Measurements from ENCODE around the gene APH1B.

Gene APH1B

GRCh38 chr15:63254991-63255390 is 22.4 kb upstream of the APH1B start:
- no peak for DNase-seq

- peak; percentile 50 for DNase-seq
These were observed 21.9 kb upstream of the APH1B start for GRCh38 chr15:63255489-63255990.

GRCh38 chr15:63256433-63257274 is 20.8 kb upstream of the APH1B start:
- peak; percentile 28 for DNase-seq

GRCh38 chr15:63258658-63259057 is 18.7 kb upstream of the APH1B start:
- DNase-seq, result no peak

GRCh38 chr15:63260791-63261190 is 16.6 kb upstream of the APH1B start:
- DNase-seq, result no peak

GRCh38 chr15:63261311-63261710 is 16.1 kb upstream of the APH1B start:
- no peak for DNase-seq

- no peak for DNase-seq
These were observed 13.9 kb upstream of the APH1B start for GRCh38 chr15:63263519-63263918.

- peak; percentile 93 for DNase-seq
These were observed 12.6 kb upstream of the APH1B start for GRCh38 chr15:63264688-63265293.

- DNase-seq, result no peak
These were observed 3.0 kb upstream of the APH1B start for GRCh38 chr15:63274427-63274826.

GRCh38 chr15:63276342-63277037 is 915 bp upstream of the APH1B start:
- peak; percentile 38 for DNase-seq

GRCh38 chr15:63277893-63278456 is 570 bp downstream of the APH1B start:
- no peak for DNase-seq

- DNase-seq, result no peak
These were observed 5.7 kb downstream of the APH1B start for GRCh38 chr15:63283126-63283525.

- DNase-seq, result no peak
These were observed 6.9 kb downstream of the APH1B start for GRCh38 chr15:63284335-63284734.

GRCh38 chr15:63287109-63287508 is 9.7 kb downstream of the APH1B start:
- DNase-seq, result no peak

- DNase-seq, result peak; percentile 32
These were observed 10.9 kb downstream of the APH1B start for GRCh38 chr15:63288342-63288741.

- DNase-seq, result peak; percentile 85
These were observed 11.5 kb downstream of the APH1B start for GRCh38 chr15:63288778-63289378.

GRCh38 chr15:63291507-63291906 is 14.1 kb downstream of the APH1B start:
- no peak for DNase-seq

GRCh38 chr15:63292241-63292640 is 14.8 kb downstream of the APH1B start:
- DNase-seq, result no peak

GRCh38 chr15:63292771-63293170 is 15.4 kb downstream of the APH1B start:
- DNase-seq, result no peak

GRCh38 chr15:63294359-63294758 is 17.0 kb downstream of the APH1B start:
- no peak for DNase-seq

- no peak for DNase-seq
These were observed 17.9 kb downstream of the APH1B start for GRCh38 chr15:63295341-63295740.

- DNase-seq, result no peak
These were observed 18.8 kb downstream of the APH1B start for GRCh38 chr15:63296195-63296594.
